Activated naive CD4-positive, alpha-beta T cell treated with anti-CD3 and anti-CD28 coated beads for 36 hours (primary cell): Measurements from ENCODE around the gene RBPMS2. TPM values are rescaled to one million over a fixed set of nuclear protein-coding genes. Genes with fewer than 3 reads are reported as not detected.

Experiments
- CTCF ChIA-PET: fragments of 350-600 bp; sonication (Branson Sonifier 250); formaldehyde crosslinking; loops from one replicate; lab custom pipeline; 2021; ENCODE audit warnings: antibody characterized with exemption; lab: Charles Lee
- DNase-seq: peaks from one replicate; pipeline ENCODE4 v3.0.0-alpha.2; 2020
- H3K27ac Mint-ChIP-seq: one replicate; pipeline ENCODE4 v1.8.0; 2021; ENCODE audit warnings: mild to moderate bottlenecking, mixed read lengths
- H3K27me3 Mint-ChIP-seq: one replicate; pipeline ENCODE4 v1.8.0; 2021; ENCODE audit warnings: low read depth, mixed read lengths
- H3K36me3 Mint-ChIP-seq: one replicate; pipeline ENCODE4 v1.8.0; 2021; ENCODE audit warnings: low read depth, mixed read lengths
- H3K4me1 Mint-ChIP-seq: one replicate; pipeline ENCODE4 v1.8.0; 2021; ENCODE audit warnings: low read depth, mixed read lengths
- H3K4me3 Mint-ChIP-seq: one replicate; pipeline ENCODE4 v1.8.0; 2021; ENCODE audit warnings: mild to moderate bottlenecking, moderate library complexity, mixed read lengths
- H3K9me3 Mint-ChIP-seq: one replicate; pipeline ENCODE4 v1.8.0; 2021; ENCODE audit warnings: mixed read lengths
- intact Hi-C: fragments of 100-400 bp; cut with micrococcal nuclease; formaldehyde crosslinking; loops from one replicate; pipeline ENCODE4 v1.15.1; 2023
- microRNA-seq: library from miRNA; unstranded; fragments of <30 nt; microRNA quantifications from one replicate; pipeline ENCODE4 v1.2.0, GENCODE V29; 2022; ENCODE audit warnings: borderline microRNAs expressed, borderline replicate concordance
- total RNA-seq, 2 experiments: library from RNA; stranded (reverse); gene quantifications; one replicate each; pipeline ENCODE4 v1.2.3, GENCODE V29; 2021

RBPMS2 gene
- total RNA-seq, 2 experiments from 2014 or later, result not detected

DNA sequence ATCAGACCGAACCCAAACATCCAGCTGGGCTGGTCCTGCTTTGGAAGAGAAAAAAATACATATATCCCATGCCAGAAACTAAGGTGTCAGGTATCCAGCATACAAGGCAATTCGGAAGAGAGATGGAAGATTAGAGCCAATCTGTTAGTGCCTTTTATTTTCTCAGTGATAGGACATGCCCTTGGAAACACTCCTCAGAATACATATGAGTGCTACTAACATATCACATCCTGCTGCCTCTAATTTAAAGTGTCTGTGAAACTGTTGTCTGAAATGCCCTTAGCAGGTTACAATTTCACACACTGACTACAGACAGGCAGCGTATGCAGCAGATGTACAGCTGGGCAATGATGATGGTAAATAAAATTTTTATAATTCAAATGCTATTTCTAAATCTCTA, 78.9 kb downstream of the RBPMS2 start:
- Mint-ChIP-seq H3K4me1 (peaks cover 60% of the 10 kb centered on the region), H3K27me3 (no peaks in the 10 kb centered on the region), H3K36me3 (no peaks in the 10 kb centered on the region), H3K4me3 (no peak overlapping the region), H3K27ac (no peak overlapping the region), H3K9me3 (no peaks in the 10 kb centered on the region)
- CTCF ChIA-PET, result interaction anchor here (0.6 to 1.8 kb wide), 3 partner anchors 9 to 410 kb away, joined by 3 to 4 read pairs (median 4); no protein-coding TSS in a partner anchor
- intact Hi-C loops, result loop anchor here (2.0 kb wide), 1 partner anchor 198 kb away; no protein-coding TSS in a partner anchor
- no peak for DNase-seq

DNA sequence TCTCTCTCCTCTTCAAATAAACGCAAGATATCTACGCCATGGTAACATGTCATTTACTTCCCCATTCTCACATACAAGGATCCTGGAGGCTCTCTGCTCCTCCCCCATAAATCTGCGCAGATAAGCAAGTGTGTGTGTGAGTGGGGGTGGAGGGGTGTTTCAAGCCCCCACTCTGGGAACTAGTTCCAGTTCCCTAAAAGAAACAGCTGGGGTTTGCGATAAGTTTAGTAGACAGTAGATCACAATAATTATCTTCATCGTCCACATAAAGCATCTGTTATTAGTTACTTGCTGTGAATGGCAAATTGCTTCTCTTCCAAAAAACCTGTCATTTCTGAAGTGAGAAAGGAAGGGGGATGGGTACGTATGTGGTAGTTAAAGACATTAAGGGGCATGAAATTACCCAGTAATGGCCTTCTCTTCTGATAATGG, 79.8 kb downstream of the RBPMS2 start:
- H3K4me1 Mint-ChIP-seq, result peaks cover 50% of the 10 kb centered on the region
- H3K27me3 Mint-ChIP-seq, result no peaks in the 10 kb centered on the region
- DNase-seq, result no peak
- intact Hi-C loops, result no loop called here
- no peaks in the 10 kb centered on the region for H3K9me3 Mint-ChIP-seq
- H3K4me3 Mint-ChIP-seq, result no peak overlapping the region
- H3K36me3 Mint-ChIP-seq, result no peaks in the 10 kb centered on the region
- H3K27ac Mint-ChIP-seq, result no peak overlapping the region
- CTCF ChIA-PET, result interaction anchor here (0.6 to 1.6 kb wide), 4 partner anchors 10 to 115 kb away, joined by 3 to 4 read pairs (median 4); no protein-coding TSS in a partner anchor

DNA sequence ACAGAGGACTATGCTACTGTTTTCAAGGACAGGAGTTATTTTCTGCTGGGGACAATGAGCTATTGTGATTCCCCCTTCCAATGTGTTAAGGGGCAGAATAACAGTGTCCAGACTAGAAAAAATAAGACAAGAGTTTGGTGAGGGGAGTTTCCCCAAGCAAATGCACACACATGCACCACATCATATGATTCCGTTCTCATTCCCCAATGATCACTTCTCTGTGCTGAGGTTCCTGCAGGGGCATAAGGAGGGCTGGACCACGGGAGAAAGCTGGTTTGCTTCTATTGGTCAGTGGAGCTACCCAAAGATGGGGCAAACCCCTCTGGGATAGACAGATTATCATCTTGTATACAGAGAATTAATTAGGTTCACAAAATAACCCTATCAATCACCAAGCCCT, 80.6 kb downstream of the RBPMS2 start:
- intact Hi-C loops, result no loop called here
- CTCF ChIA-PET, result interaction anchor here (0.6 to 1.0 kb wide), 3 partner anchors 12 to 39 kb away, joined by 3 to 4 read pairs (median 4); no protein-coding TSS in a partner anchor
- H3K4me1 Mint-ChIP-seq, result peaks cover 43% of the 10 kb centered on the region
- H3K27me3 Mint-ChIP-seq, result no peaks in the 10 kb centered on the region
- H3K36me3 Mint-ChIP-seq, result peaks cover 2% of the 10 kb centered on the region
- no peaks in the 10 kb centered on the region for H3K9me3 Mint-ChIP-seq
- no peak for DNase-seq
- no peak overlapping the region for H3K4me3 Mint-ChIP-seq
- no peak overlapping the region for H3K27ac Mint-ChIP-seq

DNA sequence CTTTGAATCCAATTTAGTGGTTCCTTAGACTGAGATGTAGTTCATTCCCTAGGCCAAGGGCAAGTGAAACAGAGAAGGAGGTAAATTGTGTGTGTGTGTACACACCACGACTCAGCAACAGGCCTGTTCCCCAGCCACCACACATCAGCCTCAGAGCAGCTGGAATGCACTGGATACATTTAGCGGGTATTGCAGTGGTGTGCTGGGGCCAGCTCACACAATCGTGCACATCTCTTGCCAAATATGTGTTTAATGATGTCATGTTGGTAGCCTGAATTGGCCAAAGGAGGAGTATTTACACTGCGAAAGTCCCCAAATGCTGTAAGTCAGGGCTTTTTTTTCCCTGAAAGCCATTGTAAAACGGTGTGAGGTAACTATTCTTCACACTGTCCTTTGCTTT, 82.3 kb downstream of the RBPMS2 start:
- Mint-ChIP-seq H3K9me3 (no peaks in the 10 kb centered on the region), H3K27ac (peak overlapping the region; percentile 72), H3K36me3 (peaks cover 10% of the 10 kb centered on the region), H3K4me1 (peaks cover 26% of the 10 kb centered on the region), H3K27me3 (no peaks in the 10 kb centered on the region), H3K4me3 (no peak overlapping the region)
- no peak for DNase-seq
- intact Hi-C loops, result no loop called here
- CTCF ChIA-PET, result interaction anchor here (1.4 kb wide), 1 partner anchor 35 kb away, joined by 7 read pairs; no protein-coding TSS in a partner anchor

- H3K27me3 Mint-ChIP-seq, result no peaks in the 10 kb centered on the region
- no peak overlapping the region for H3K27ac Mint-ChIP-seq
- CTCF ChIA-PET, result interaction anchor here (1.0 to 14.1 kb wide), 4 partner anchors 9 to 39 kb away, joined by 3 to 205 read pairs (median 8); no protein-coding TSS in a partner anchor
- peaks cover 13% of the 10 kb centered on the region for H3K36me3 Mint-ChIP-seq
- intact Hi-C loops, result no loop called here
- no peak overlapping the region for H3K4me3 Mint-ChIP-seq
- no peak for DNase-seq
- peaks cover 19% of the 10 kb centered on the region for H3K4me1 Mint-ChIP-seq
- no peaks in the 10 kb centered on the region for H3K9me3 Mint-ChIP-seq
Measured at GRCh38 chr15:64691896-64692565, 83.4 kb downstream of the RBPMS2 start.

GRCh38 chr15:64690578-64691296, 84.7 kb downstream of the RBPMS2 start:
- no peak for DNase-seq
- CTCF ChIA-PET, result interaction anchor here (0.7 to 14.1 kb wide), 6 partner anchors 9 to 253 kb away, joined by 3 to 205 read pairs (median 4); no protein-coding TSS in a partner anchor
- H3K27me3 Mint-ChIP-seq, result no peaks in the 10 kb centered on the region
- H3K4me1 Mint-ChIP-seq, result peaks cover 17% of the 10 kb centered on the region
- intact Hi-C loops, result no loop called here
- H3K27ac Mint-ChIP-seq, result no peak overlapping the region
- no peak overlapping the region for H3K4me3 Mint-ChIP-seq
- H3K36me3 Mint-ChIP-seq, result peaks cover 16% of the 10 kb centered on the region
- H3K9me3 Mint-ChIP-seq, result no peaks in the 10 kb centered on the region

DNA sequence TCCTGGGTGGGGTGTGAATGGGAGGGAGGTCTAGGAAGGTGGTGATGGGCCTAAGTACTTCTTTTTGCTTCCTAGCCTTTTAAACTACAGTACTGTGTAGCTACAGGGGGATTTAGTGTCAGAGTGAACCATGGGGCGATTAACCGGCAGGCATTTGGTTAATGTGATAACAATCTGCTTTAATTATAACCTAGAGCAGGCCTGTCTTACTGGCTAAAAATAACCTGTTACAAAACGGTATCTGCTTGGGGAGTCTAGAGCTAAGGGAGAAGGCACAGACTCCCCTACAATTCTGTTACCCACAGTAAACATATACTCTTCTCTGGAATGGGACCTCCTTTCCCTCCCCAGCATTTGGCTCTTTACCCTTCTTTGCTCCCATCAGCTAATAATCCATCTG, 85.4 kb downstream of the RBPMS2 start:
- peaks cover 16% of the 10 kb centered on the region for H3K36me3 Mint-ChIP-seq
- H3K27ac Mint-ChIP-seq, result peak overlapping the region; percentile 47
- H3K9me3 Mint-ChIP-seq, result no peaks in the 10 kb centered on the region
- DNase-seq, result no peak
- CTCF ChIA-PET, result interaction anchor here (1.3 to 14.1 kb wide), 4 partner anchors 8 to 41 kb away, joined by 3 to 205 read pairs (median 7); no protein-coding TSS in a partner anchor
- intact Hi-C loops, result no loop called here
- no peak overlapping the region for H3K4me3 Mint-ChIP-seq
- peaks cover 12% of the 10 kb centered on the region for H3K4me1 Mint-ChIP-seq
- H3K27me3 Mint-ChIP-seq, result no peaks in the 10 kb centered on the region

Small RNA genes within 50 kb of the gene (microRNA-seq; reads per million reads assigned to microRNA genes)
- not detected for gene MIR1272

Other genes starting within 250 kb of the RBPMS2 start
- 10 to 100 TPM; 38.4 to 43.9 TPM for gene PIF1, start 50.1 kb upstream of the RBPMS2 start, total RNA-seq
- gene PLEKHO2, start 66.3 kb upstream of the RBPMS2 start, total RNA-seq, result 10 to 100 TPM; 12.5 to 12.7 TPM
- gene ANKDD1A, start 136.3 kb upstream of the RBPMS2 start, total RNA-seq, result 1 to 10 TPM; 2.3 to 3.1 TPM
- gene SPG21, start 214.3 kb upstream of the RBPMS2 start, total RNA-seq, result 10 to 100 TPM; 67.7 to 68.0 TPM